GM19328 (cell line): ENCODE results near the gene PTRH2.
"Not testable (repeated sequence)": the region's sequence is repeated elsewhere in the genome, so short reads cannot be mapped to it uniquely, and the experiment has no call there.

Experiments
- ATAC-seq: cut with Tn5 transposase; IDR thresholded peaks from one replicate; pipeline ENCODE4 v1.9.1; 2021; ENCODE audit warnings: mild to moderate bottlenecking, moderate library complexity; ENCODE audit not compliant: unreplicated experiment

Gene PTRH2

GRCh38 chr17:59671386-59671785 is 35.8 kb downstream of the PTRH2 start:
- no peak for ATAC-seq

DNA sequence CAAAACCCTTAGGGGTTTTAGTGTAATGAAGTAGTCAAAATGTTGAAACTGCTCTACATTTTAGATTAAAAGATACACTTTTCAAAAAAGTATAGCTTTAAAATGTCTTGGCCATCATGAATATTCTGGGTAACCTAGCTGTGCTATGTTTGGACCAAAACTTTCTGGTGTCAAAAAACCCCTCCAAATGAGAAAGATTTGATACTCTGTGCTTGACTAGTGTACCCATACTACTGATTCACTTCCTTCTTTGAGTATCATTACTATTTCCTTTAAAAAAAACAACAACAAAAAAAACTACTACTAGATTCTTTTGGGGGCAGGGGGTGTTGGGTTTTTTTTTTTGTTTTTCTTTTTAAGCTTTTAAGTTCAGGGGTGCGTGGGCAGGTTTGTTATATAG is 37.3 kb downstream of the PTRH2 start:
- ATAC-seq, result no peak

DNA sequence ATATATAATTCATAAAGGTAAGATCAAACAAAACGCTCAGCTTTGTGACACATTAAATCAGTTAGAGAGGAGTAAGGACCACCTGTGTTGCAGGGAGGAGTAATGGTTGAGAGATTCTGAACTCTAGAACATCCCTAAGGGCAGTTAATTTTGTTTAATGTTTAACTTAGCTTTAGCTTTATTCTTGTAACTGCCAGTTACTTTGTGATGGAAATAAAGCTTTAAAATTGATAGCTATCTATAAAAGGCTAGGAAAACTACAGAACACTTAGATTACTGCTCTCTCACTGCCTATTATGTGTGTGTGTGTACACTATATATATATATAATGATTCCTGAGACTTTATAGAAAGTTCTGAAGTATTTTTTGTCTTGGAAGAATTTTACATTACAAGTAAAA is 37.8 kb downstream of the PTRH2 start:
- ATAC-seq, result no peak

- no peak for ATAC-seq
These were observed 38.4 kb downstream of the PTRH2 start for GRCh38 chr17:59668816-59669215.

DNA sequence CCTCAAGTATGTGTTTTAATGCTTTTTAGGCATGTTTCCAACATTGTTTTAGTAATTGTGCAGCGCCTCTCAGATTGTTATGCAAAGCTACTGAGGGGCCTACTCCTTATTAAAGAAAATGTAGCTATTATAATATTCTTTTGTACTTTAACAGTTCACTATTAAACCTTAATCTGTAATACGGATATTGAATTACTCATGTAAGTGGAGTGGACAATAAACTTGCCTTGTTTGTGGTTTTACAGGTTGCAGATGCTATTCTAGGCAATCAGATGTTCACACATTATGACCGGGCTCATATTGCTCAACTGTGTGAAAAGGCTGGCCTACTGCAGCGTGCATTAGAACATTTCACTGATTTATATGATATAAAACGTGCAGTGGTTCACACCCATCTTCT is 41.0 kb downstream of the PTRH2 start:
- ATAC-seq, result no peak

DNA sequence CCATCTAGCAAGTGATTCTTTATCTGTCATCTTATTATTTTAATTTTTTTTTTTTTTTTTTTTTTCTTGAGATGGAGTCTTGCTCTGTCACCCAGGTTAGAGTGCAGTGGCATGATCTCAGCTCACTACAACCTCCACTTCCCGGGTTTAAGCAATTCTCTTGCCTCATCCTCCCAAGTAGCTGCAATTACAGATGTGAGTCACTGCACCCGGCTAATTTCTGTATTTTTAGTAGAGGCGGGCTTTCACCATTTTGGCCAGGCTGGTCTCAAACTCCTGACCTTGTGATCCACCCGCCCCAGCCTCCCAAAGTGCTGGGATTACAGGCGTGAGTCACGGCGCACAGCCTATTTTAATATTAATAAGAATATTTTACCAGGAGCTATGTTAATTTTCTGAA is 50.6 kb downstream of the PTRH2 start:
- not testable (repeated sequence) for ATAC-seq

GRCh38 chr17:59652119-59652518 is 55.1 kb downstream of the PTRH2 start:
- no peak for ATAC-seq

DNA sequence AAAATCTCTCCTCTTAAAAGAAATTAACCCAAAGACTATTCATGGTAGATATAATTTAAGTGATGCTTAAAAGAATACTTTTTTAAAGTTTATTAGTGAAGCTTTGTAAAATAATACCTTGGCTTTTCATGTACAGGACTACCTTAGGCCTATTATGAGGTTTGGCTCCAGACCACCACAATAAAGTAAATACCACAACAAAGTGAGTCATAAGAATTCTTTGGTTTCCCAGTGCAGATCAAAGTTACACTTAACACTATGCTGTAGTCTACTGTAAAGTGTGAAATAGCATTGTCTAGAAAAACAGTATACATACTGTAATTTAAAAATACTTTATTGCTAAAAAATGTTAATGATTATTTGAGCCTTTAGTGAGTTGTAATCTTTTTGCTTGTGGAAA is 55.9 kb downstream of the PTRH2 start:
- ATAC-seq, result no peak

- no peak for ATAC-seq
These were observed 56.6 kb downstream of the PTRH2 start for GRCh38 chr17:59650642-59651041.

DNA sequence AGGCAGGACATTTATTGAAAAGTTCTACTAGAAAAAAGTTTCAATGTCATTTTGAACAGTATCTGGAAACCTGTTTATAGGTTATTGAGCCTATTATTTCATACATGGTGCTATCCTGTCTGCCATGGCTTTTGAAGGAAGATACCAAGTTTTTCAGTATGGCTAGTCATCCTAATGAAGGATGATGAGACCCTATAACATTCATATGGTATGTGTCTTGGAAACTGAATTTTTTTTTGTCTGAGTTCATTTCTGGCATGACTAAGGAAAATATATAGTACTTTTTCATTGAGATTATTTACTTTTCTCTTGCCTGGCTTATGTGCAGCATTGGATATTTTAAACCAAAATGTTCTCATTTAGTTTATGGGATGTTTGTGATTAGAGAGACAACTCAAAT is 57.3 kb downstream of the PTRH2 start:
- no peak for ATAC-seq
